Left hindlimb (tissue), 1 donor: ENCODE results near the gene SMIM11.
"Not testable (repeated sequence)": the region's sequence is repeated elsewhere in the genome, so short reads cannot be mapped to it uniquely, and the experiment has no call there.

Experiments
- DNase-seq: peaks from one replicate; pipeline ENCODE4 v3.0.0-alpha.2; 2018

Gene SMIM11

GRCh38 chr21:34374940-34375618 lies at the start of gene SMIM11:
SMIM11 (plus strand) TSS chr21:34375507; CDS start chr21:34379505, 3,998 bp downstream.
- DNase-seq: not testable (repeated sequence)

- no peak for DNase-seq
These were observed 45.3 kb upstream of the SMIM11 start for GRCh38 chr21:34330055-34330454.

- DNase-seq: no peak
These were observed 43.6 kb upstream of the SMIM11 start for GRCh38 chr21:34331726-34332125.

- no peak for DNase-seq
These were observed 43.0 kb upstream of the SMIM11 start for GRCh38 chr21:34332347-34332746.

- no peak for DNase-seq
These were observed 42.1 kb upstream of the SMIM11 start for GRCh38 chr21:34333121-34333739.

GRCh38 chr21:34335316-34335715 lies 40.0 kb upstream of the SMIM11 start:
- DNase-seq: no peak

- DNase-seq: no peak
These were observed 39.1 kb upstream of the SMIM11 start for GRCh38 chr21:34336245-34336644.

- no peak for DNase-seq
These were observed 38.4 kb upstream of the SMIM11 start for GRCh38 chr21:34336756-34337391.

GRCh38 chr21:34337741-34338140 lies 37.6 kb upstream of the SMIM11 start:
- no peak for DNase-seq

GRCh38 chr21:34338226-34338625 lies 37.1 kb upstream of the SMIM11 start:
- DNase-seq: no peak

- DNase-seq: no peak
These were observed 35.2 kb upstream of the SMIM11 start for GRCh38 chr21:34340061-34340460.

GRCh38 chr21:34342476-34342875 lies 32.8 kb upstream of the SMIM11 start:
- DNase-seq: no peak

GRCh38 chr21:34343347-34343746 lies 32.0 kb upstream of the SMIM11 start:
- no peak for DNase-seq

- DNase-seq: peak; percentile 75
These were observed 31.4 kb upstream of the SMIM11 start for GRCh38 chr21:34343838-34344381.

GRCh38 chr21:34344584-34344983 lies 30.7 kb upstream of the SMIM11 start:
- DNase-seq: no peak

GRCh38 chr21:34345091-34345871 lies 30.0 kb upstream of the SMIM11 start:
- DNase-seq: no peak

- DNase-seq: no peak
These were observed 29.4 kb upstream of the SMIM11 start for GRCh38 chr21:34345892-34346291.

- no peak for DNase-seq
These were observed 26.3 kb upstream of the SMIM11 start for GRCh38 chr21:34348890-34349519.

GRCh38 chr21:34351786-34352241 lies 23.5 kb upstream of the SMIM11 start:
- no peak for DNase-seq

- DNase-seq: no peak
These were observed 22.8 kb upstream of the SMIM11 start for GRCh38 chr21:34352556-34352955.

- no peak for DNase-seq
These were observed 22.1 kb upstream of the SMIM11 start for GRCh38 chr21:34353182-34353581.

- DNase-seq: no peak
These were observed 20.5 kb upstream of the SMIM11 start for GRCh38 chr21:34354836-34355235.

- no peak for DNase-seq
These were observed 19.7 kb upstream of the SMIM11 start for GRCh38 chr21:34355570-34355969.
